GM21515 (cell line): ENCODE measurements around the gene PRR14L.
"Not testable (repeated sequence)": the region's sequence is repeated elsewhere in the genome, so short reads cannot be mapped to it uniquely, and the experiment has no call there.

ENCODE experiments used
- ATAC-seq: cut with Tn5 transposase; IDR thresholded peaks from one replicate; pipeline ENCODE4 v1.9.1; 2021; ENCODE audit not compliant: unreplicated experiment

The PRR14L gene

GRCh38 chr22:31683181-31684105 lies 66.5 kb downstream of the PRR14L start:
- ATAC-seq, result no peak

- no peak for ATAC-seq
Observed at GRCh38 chr22:31682751-31683150, 67.2 kb downstream of the PRR14L start.

GRCh38 chr22:31681349-31682345 lies 68.3 kb downstream of the PRR14L start:
- ATAC-seq, result no peak

- no peak for ATAC-seq
Observed at GRCh38 chr22:31680861-31681341, 69.0 kb downstream of the PRR14L start.

- no peak for ATAC-seq
Observed at GRCh38 chr22:31678748-31679147, 71.2 kb downstream of the PRR14L start.

GRCh38 chr22:31676700-31677099 lies 73.2 kb downstream of the PRR14L start:
- peak; percentile 96 for ATAC-seq

GRCh38 chr22:31674219-31674618 lies 75.7 kb downstream of the PRR14L start:
- ATAC-seq, result not testable (repeated sequence)

GRCh38 chr22:31668849-31669248 lies 81.1 kb downstream of the PRR14L start:
- ATAC-seq, result not testable (repeated sequence)

GRCh38 chr22:31662668-31663037 lies 87.3 kb downstream of the PRR14L start:
- no peak for ATAC-seq

GRCh38 chr22:31661851-31662667 lies 87.9 kb downstream of the PRR14L start, which contains the start of gene PISD:
TSS of gene PISD (minus strand) at chr22:31662215. CDS start at chr22:31662208, 7 bp downstream.
- ATAC-seq, result peak; percentile 83

- ATAC-seq, result not testable (repeated sequence)
Observed at GRCh38 chr22:31660860-31661341, 89.0 kb downstream of the PRR14L start.

GRCh38 chr22:31659246-31659645 lies 90.7 kb downstream of the PRR14L start:
- ATAC-seq, result no peak

GRCh38 chr22:31654408-31654807 lies 95.5 kb downstream of the PRR14L start:
- ATAC-seq, result no peak

GRCh38 chr22:31653944-31654343 lies 96.0 kb downstream of the PRR14L start:
- ATAC-seq, result no peak

GRCh38 chr22:31652911-31653684 lies 96.8 kb downstream of the PRR14L start:
- ATAC-seq, result no peak

- no peak for ATAC-seq
Observed at GRCh38 chr22:31652088-31652487, 97.8 kb downstream of the PRR14L start.

GRCh38 chr22:31651664-31652063 lies 98.3 kb downstream of the PRR14L start:
- ATAC-seq, result no peak

- no peak for ATAC-seq
Observed at GRCh38 chr22:31650391-31650790, 99.5 kb downstream of the PRR14L start.

- no peak for ATAC-seq
Observed at GRCh38 chr22:31647523-31648320, 102.2 kb downstream of the PRR14L start.
